IMR-90 (cell line): Measurements from ENCODE around the gene ARHGAP31. TPM values are rescaled to one million over a fixed set of nuclear protein-coding genes. Genes with fewer than 3 reads are reported as not detected.

Experiments used
- ATAC-seq: fragments of 200-7000 bp; cut with Tn5 transposase; 2 replicates; pipeline ENCODE4 v1.9.1; 2020; ENCODE audit warnings: low read depth, mild to moderate bottlenecking, moderate library complexity
- BruUV-seq: library from RNA; stranded (reverse); fragments of 400-500 nt; replicated peaks from 2 replicates; lab custom pipeline; 2021; lab: Mats Ljungman, UMichigan
- CTCF ChIA-PET: fragments of 300-600 bp; formaldehyde crosslinking; extraction: SDS; loops from one replicate; lab custom pipeline; 2021; ENCODE audit warnings: antibody characterized with exemption; lab: Yijun Ruan, JAX
- POLR2A ChIA-PET: fragments of 300-600 bp; sonication (Branson Sonifier 250); formaldehyde crosslinking; loops from one replicate; lab custom pipeline; 2022; ENCODE audit warnings: antibody characterized with exemption; ENCODE audit not compliant: unreplicated experiment; lab: Charles Lee
- DNase-seq: peaks from one replicate; pipeline ENCODE4 v3.0.0; 2013
- H2AFZ ChIP-seq: replicated peaks from 2 replicates; pipeline ENCODE3; 2013; ENCODE audit warnings: low read length, mild to moderate bottlenecking; ENCODE audit not compliant: poor library complexity
- H2AK5ac ChIP-seq: 2 replicates; pipeline ENCODE4 v1.6.1; 2013; ENCODE audit warnings: low read depth, low read length, inconsistent platforms
- H2AK9ac ChIP-seq: replicated peaks from 2 replicates; pipeline ENCODE3; 2013; ENCODE audit warnings: mild to moderate bottlenecking, low read depth, low read length, moderate library complexity; ENCODE audit not compliant: poor library complexity
- H2BK120ac ChIP-seq: 2 replicates; pipeline ENCODE4 v1.6.1; 2013; ENCODE audit warnings: low read depth, low read length, inconsistent platforms
- H2BK15ac ChIP-seq: 3 replicates; pipeline ENCODE4 v1.6.1; 2013; ENCODE audit warnings: low read depth, low read length, inconsistent platforms
- H2BK20ac ChIP-seq: 2 replicates; pipeline ENCODE4 v1.6.1; 2013; ENCODE audit warnings: low read depth, mild to moderate bottlenecking, inconsistent platforms, low read length, moderate library complexity
- H2BK5ac ChIP-seq: 2 replicates; pipeline ENCODE4 v1.6.1; 2013; ENCODE audit warnings: mild to moderate bottlenecking, low read depth, low read length, inconsistent platforms; ENCODE audit not compliant: poor library complexity, severe bottlenecking
- H3K14ac ChIP-seq: replicated peaks from 2 replicates; pipeline ENCODE4 v1.6.1; 2013; ENCODE audit warnings: low read depth, low read length, inconsistent platforms
- H3K18ac ChIP-seq: 2 replicates; pipeline ENCODE4 v1.6.1; 2013; ENCODE audit warnings: low read depth, low read length, control low read depth
- H3K23ac ChIP-seq: 2 replicates; pipeline ENCODE4 v1.6.1; 2013; ENCODE audit warnings: low read depth, low read length, inconsistent platforms
- H3K27ac ChIP-seq: 2 replicates; pipeline ENCODE4 v1.5.1; 2013; ENCODE audit warnings: mild to moderate bottlenecking, control low read depth, low read length; ENCODE audit not compliant: insufficient read depth
- H3K27me3 ChIP-seq: 2 replicates; pipeline ENCODE4 v1.6.1; 2013; ENCODE audit warnings: low read length; ENCODE audit not compliant: control insufficient read depth, insufficient read depth
- H3K36me3 ChIP-seq: 2 replicates; pipeline ENCODE4 v1.6.1; 2013; ENCODE audit warnings: low read length, mixed read lengths; ENCODE audit not compliant: control insufficient read depth, insufficient read depth
- H3K4ac ChIP-seq: 2 replicates; pipeline ENCODE4 v1.6.1; 2013; ENCODE audit warnings: low read depth, low read length, inconsistent platforms
- H3K4me1 ChIP-seq: 2 replicates; pipeline ENCODE4 v1.6.1; 2013; ENCODE audit warnings: low read length, mixed read lengths; ENCODE audit not compliant: control insufficient read depth, insufficient read depth
- H3K4me2 ChIP-seq: 2 replicates; pipeline ENCODE4 v1.6.1; 2013; ENCODE audit warnings: low read depth, mild to moderate bottlenecking, control low read depth, low read length, moderate library complexity
- H3K4me3 ChIP-seq: 2 replicates; pipeline ENCODE4 v1.5.1; 2013; ENCODE audit warnings: low read depth, mild to moderate bottlenecking, control low read depth, low read length, moderate library complexity; ENCODE audit not compliant: insufficient read depth
- H3K56ac ChIP-seq: 2 replicates; pipeline ENCODE4 v1.6.1; 2013; ENCODE audit warnings: low read length, inconsistent platforms; ENCODE audit not compliant: insufficient read depth; ENCODE audit errors: extremely low read depth
- H3K79me1 ChIP-seq, 2 experiments: 2 replicates each; pipeline ENCODE4 v1.6.1; 2013; ENCODE audit warnings: low read length in 2 of 2, inconsistent platforms in 1 of 2, low read depth in 1 of 2
- H3K9ac ChIP-seq: 2 replicates; pipeline ENCODE4 v1.6.1; 2013; ENCODE audit warnings: low read depth, low read length, control low read depth
- H3K9me1 ChIP-seq: 2 replicates; pipeline ENCODE4 v1.6.1; 2013; ENCODE audit warnings: low read length, inconsistent platforms; ENCODE audit not compliant: insufficient read depth
- H3K9me3 ChIP-seq: 2 replicates; pipeline ENCODE4 v1.6.1; 2013; ENCODE audit warnings: low read length; ENCODE audit not compliant: control insufficient read depth, insufficient read depth
- H4K20me1 ChIP-seq: 2 replicates; pipeline ENCODE4 v1.6.1; 2013; ENCODE audit warnings: low read length, inconsistent platforms; ENCODE audit not compliant: insufficient read depth
- H4K5ac ChIP-seq: 2 replicates; pipeline ENCODE4 v1.6.1; 2013; ENCODE audit warnings: mild to moderate bottlenecking, low read depth, low read length, control low read depth
- H4K8ac ChIP-seq, 2 experiments: 2 replicates each; pipeline ENCODE4 v1.6.1; 2013; ENCODE audit warnings: low read depth in 2 of 2, low read length in 2 of 2, control low read depth in 1 of 2, inconsistent platforms in 1 of 2
- H4K91ac ChIP-seq: 2 replicates; pipeline ENCODE4 v1.6.1; 2013; ENCODE audit warnings: low read depth, low read length, inconsistent platforms; ENCODE audit not compliant: insufficient read depth
- CHD1 ChIP-seq: IDR thresholded peaks from 2 replicates; pipeline ENCODE4 v1.6.1; 2012; ENCODE audit warnings: low read depth, low read length, improper control_type of control experiment
- CTCF ChIP-seq: conservative IDR thresholded peaks from 2 replicates; pipeline ENCODE4 v1.5.1; 2012; ENCODE audit warnings: mild to moderate bottlenecking, low read depth, low read length, improper control_type of control experiment
- ELK1 ChIP-seq: fragments of 150-350 bp; IDR thresholded peaks from 2 replicates; pipeline ENCODE4 v1.6.1; 2016; ENCODE audit warnings: low read depth, mild to moderate bottlenecking, low read length, moderate library complexity, borderline replicate concordance
- MAFK ChIP-seq: IDR thresholded peaks from 2 replicates; pipeline ENCODE4 v1.6.1; 2012; ENCODE audit warnings: low read depth, low read length, improper control_type of control experiment
- MAZ ChIP-seq: IDR thresholded peaks from 2 replicates; pipeline ENCODE4 v1.6.1; 2012; ENCODE audit warnings: low read depth, mild to moderate bottlenecking, low read length, improper control_type of control experiment, moderate library complexity, borderline replicate concordance
- MXI1 ChIP-seq: IDR thresholded peaks from 2 replicates; pipeline ENCODE4 v1.6.1; 2012; ENCODE audit warnings: low read depth, mild to moderate bottlenecking, low read length, moderate library complexity, borderline replicate concordance
- POLR2A ChIP-seq: IDR thresholded peaks from 2 replicates; pipeline ENCODE4 v1.6.1; 2012; ENCODE audit warnings: mild to moderate bottlenecking, low read depth, low read length
- RCOR1 ChIP-seq: IDR thresholded peaks from 2 replicates; pipeline ENCODE4 v1.6.1; 2012; ENCODE audit warnings: mild to moderate bottlenecking, low read length, improper control_type of control experiment; ENCODE audit not compliant: insufficient replicate concordance
- RFX5 ChIP-seq: IDR thresholded peaks from 2 replicates; pipeline ENCODE4 v1.8.0; 2012; ENCODE audit warnings: low read depth, mild to moderate bottlenecking, low read length, moderate library complexity
- dilution Hi-C: fragments of 300-500 bp; cut with HindIII; formaldehyde crosslinking; loops from one replicate; pipeline ENCODE4 v1.14.3; 2018; ENCODE audit warnings: low sequenced_read_pairs; ENCODE audit not compliant: unreplicated experiment
- in situ Hi-C: fragments of 300-500 bp; cut with MboI; formaldehyde crosslinking; loops from 3 replicates; pipeline ENCODE4 v1.14.3; 2019; ENCODE audit warnings: low sequenced_read_pairs, inconsistent platforms, mixed read lengths
- intact Hi-C: fragments of 100-400 bp; cut with micrococcal nuclease; formaldehyde crosslinking; loops from 2 replicates; pipeline ENCODE4 v1.10.0; 2022
- polyA plus RNA-seq, 3 experiments: library from polyadenylated mRNA; depleted of rRNA; stranded (reverse); fragments of >200 nt; gene quantifications; 2 replicates each; pipeline ENCODE4 v1.2.3, GENCODE V29; 2012; ENCODE audit warnings: low replicate concordance in 1 of 3
- total RNA-seq: library from RNA; depleted of rRNA; stranded (reverse); fragments of >200 nt; gene quantifications from 2 replicates; pipeline ENCODE4 v1.2.3, GENCODE V29; 2012

Gene ARHGAP31
- total and polyA plus RNA-seq, 2 of the 4 experiments (the other 2 are of a cell fraction), result 6.6 to 7.7 TPM

GRCh38 chr3:119316313-119316670, 22.1 kb downstream of the ARHGAP31 start:
- CTCF ChIA-PET, result interaction anchor here (0.5 kb wide), 1 partner anchor 10 kb away, joined by 3 read pairs; no protein-coding TSS in a partner anchor
- Histone ChIP-seq H2BK5ac (no peak overlapping the region), H2AK9ac (no peak overlapping the region), H3K27ac (no peak overlapping the region), H4K8ac (no peak overlapping the region), H2BK15ac (no peak overlapping the region), H4K5ac (no peak overlapping the region; the same call in 1 of the 2 replicates), H3K14ac (no peak overlapping the region), H3K27me3 (no peaks in the 10 kb centered on the region), H3K4ac (no peak overlapping the region), H3K9me1 (peaks cover 7% of the 10 kb centered on the region; the same call in 1 of the 2 replicates), H2AFZ (no peak overlapping the region), H3K4me1 (peaks cover 6% of the 10 kb centered on the region), H2BK20ac (no peak overlapping the region), H3K56ac (no peak overlapping the region), H4K91ac (no peak overlapping the region), H2BK120ac (no peak overlapping the region), H3K9ac (no peak overlapping the region), H3K9me3 (no peaks in the 10 kb centered on the region), H4K20me1 (no peaks in the 10 kb centered on the region), H3K36me3 (peaks cover 6% of the 10 kb centered on the region), H3K23ac (no peak overlapping the region), H3K18ac (no peak overlapping the region), H3K4me2 (no peak overlapping the region), H2AK5ac (no peak overlapping the region), H3K79me1 (peaks cover 25 to 64% of the 10 kb centered on the region in 2 experiments), H3K4me3 (no peak overlapping the region)
- DNase-seq (no peak), ATAC-seq (no peak)
- POLR2A ChIA-PET, result no interaction called here
- no peak for TF ChIP-seq ELK1
- no peak for TF ChIP-seq CHD1
- no peak for TF ChIP-seq MAZ
- no peak for TF ChIP-seq RCOR1
- TF ChIP-seq MAFK, result no peak
- no peak for TF ChIP-seq MXI1
- TF ChIP-seq POLR2A, result no peak
- no peak for TF ChIP-seq CTCF
- no peak for TF ChIP-seq RFX5
- in situ Hi-C loops (no loop called here), dilution Hi-C loops (no loop called here), intact Hi-C loops (no loop called here)
- BruUV-seq, result no TSS peak
